Keratinocyte (primary cell): ENCODE measurements around the gene P2RY12.

Experiments used
- CTCF ChIP-seq, 3 experiments: IDR thresholded peaks in 1 of 3; conservative IDR thresholded peaks in 1 of 3; optimal IDR thresholded peaks in 1 of 3; 2 replicates in 2 of 3; 3 replicates in 1 of 3; pipeline versions ENCODE3 to v1.5.1; 2011; ENCODE audit warnings: low read length in 3 of 3, mild to moderate bottlenecking in 3 of 3, moderate library complexity in 2 of 3, control low read depth in 1 of 3, inconsistent platforms in 1 of 3; ENCODE audit not compliant: insufficient read depth in 2 of 3; ENCODE audit errors: extremely low read depth in 1 of 3
- EZH2 ChIP-seq: IDR thresholded peaks from one replicate; pipeline ENCODE4 v1.6.1; 2012; ENCODE audit warnings: inconsistent platforms, mild to moderate bottlenecking, low read length, moderate library complexity

DNA sequence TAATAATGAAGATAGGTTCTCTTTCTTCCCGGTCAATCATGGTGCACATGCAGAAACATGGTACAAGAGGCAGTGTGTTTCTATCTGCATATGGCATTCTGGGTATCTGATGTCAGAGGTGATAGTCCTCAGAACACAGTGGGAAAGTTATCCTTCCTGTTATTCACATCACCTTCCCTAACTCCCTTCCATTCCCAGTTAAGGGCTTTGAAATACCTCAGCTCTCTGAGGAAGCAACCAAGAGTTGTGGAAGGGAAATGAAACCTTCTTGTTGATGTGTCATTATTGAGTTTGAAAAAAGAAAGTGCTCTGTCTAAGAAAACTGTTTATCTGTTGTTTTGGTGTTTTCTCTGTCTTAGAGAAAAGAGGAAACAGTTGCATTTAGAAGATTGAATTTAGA, 33.3 kb downstream of the P2RY12 start:
- TF ChIP-seq CTCF (optimal IDR thresholded peaks at IDR 0.05 in 1 of 3, IDR thresholded peaks at IDR 0.05 in 1 of 3, conservative IDR thresholded peaks at IDR 0.05 in 1 of 3; ENCODE audit: extremely low read depth in 1 of 3, insufficient read depth in 2 of 3, low read length in 3 of 3) (no peak), EZH2 (no peak)
